GM21390 (cell line): ENCODE data around the gene NAA25.
"Not testable (repeated sequence)": the region's sequence is repeated elsewhere in the genome, so short reads cannot be mapped to it uniquely, and the experiment has no call there.

Experiments used
- ATAC-seq: cut with Tn5 transposase; IDR thresholded peaks from one replicate; pipeline ENCODE4 v1.9.1; 2021; ENCODE audit not compliant: unreplicated experiment

NAA25 gene

GRCh38 chr12:112010415-112011344 lies 97.9 kb downstream of the NAA25 start:
- no peak for ATAC-seq

GRCh38 chr12:112009596-112009995 lies 99.0 kb downstream of the NAA25 start:
- not testable (repeated sequence) for ATAC-seq

GRCh38 chr12:112008918-112009317 lies 99.7 kb downstream of the NAA25 start:
- ATAC-seq, result no peak

- ATAC-seq, result no peak
Measured at GRCh38 chr12:112007945-112008344, 100.6 kb downstream of the NAA25 start.

GRCh38 chr12:112005419-112006395 lies 102.9 kb downstream of the NAA25 start:
- no peak for ATAC-seq

- ATAC-seq, result no peak
Measured at GRCh38 chr12:112004041-112004440, 104.5 kb downstream of the NAA25 start.

GRCh38 chr12:112001576-112001975 lies 107.0 kb downstream of the NAA25 start:
- no peak for ATAC-seq

- ATAC-seq, result no peak
Measured at GRCh38 chr12:112000820-112001219, 107.8 kb downstream of the NAA25 start.

GRCh38 chr12:111999129-111999528 lies 109.5 kb downstream of the NAA25 start:
- not testable (repeated sequence) for ATAC-seq

- no peak for ATAC-seq
Measured at GRCh38 chr12:111998015-111998414, 110.6 kb downstream of the NAA25 start.

- no peak for ATAC-seq
Measured at GRCh38 chr12:111997300-111997699, 111.3 kb downstream of the NAA25 start.

GRCh38 chr12:111995782-111996480 lies 112.7 kb downstream of the NAA25 start:
- no peak for ATAC-seq

- peak; percentile 11 for ATAC-seq
Measured at GRCh38 chr12:111994211-111995111, 114.1 kb downstream of the NAA25 start.

GRCh38 chr12:111993292-111994150 lies 115.1 kb downstream of the NAA25 start:
- peak; percentile 64 for ATAC-seq

- no peak for ATAC-seq
Measured at GRCh38 chr12:111992464-111992863, 116.1 kb downstream of the NAA25 start.

- no peak for ATAC-seq
Measured at GRCh38 chr12:111991946-111992345, 116.6 kb downstream of the NAA25 start.

- ATAC-seq, result no peak
Measured at GRCh38 chr12:111991535-111991934, 117.0 kb downstream of the NAA25 start.

- ATAC-seq, result no peak
Measured at GRCh38 chr12:111984820-111985219, 123.8 kb downstream of the NAA25 start.

GRCh38 chr12:111981987-111982386 lies 126.6 kb downstream of the NAA25 start:
- ATAC-seq, result no peak
